Activated CD4-positive, alpha-beta T cell treated with anti-CD3 and anti-CD28 coated beads, Interleukin-2, amount 50 U/mL, for 16 hours (primary cell): ENCODE measurements around the gene SAA2.
"Not testable (repeated sequence)": the region's sequence is repeated elsewhere in the genome, so short reads cannot be mapped to it uniquely, and the experiment has no call there.

Source experiments
- DNase-seq: peaks from one replicate; pipeline ENCODE4 v3.0.0-alpha.2; 2020

The SAA2 gene

DNA sequence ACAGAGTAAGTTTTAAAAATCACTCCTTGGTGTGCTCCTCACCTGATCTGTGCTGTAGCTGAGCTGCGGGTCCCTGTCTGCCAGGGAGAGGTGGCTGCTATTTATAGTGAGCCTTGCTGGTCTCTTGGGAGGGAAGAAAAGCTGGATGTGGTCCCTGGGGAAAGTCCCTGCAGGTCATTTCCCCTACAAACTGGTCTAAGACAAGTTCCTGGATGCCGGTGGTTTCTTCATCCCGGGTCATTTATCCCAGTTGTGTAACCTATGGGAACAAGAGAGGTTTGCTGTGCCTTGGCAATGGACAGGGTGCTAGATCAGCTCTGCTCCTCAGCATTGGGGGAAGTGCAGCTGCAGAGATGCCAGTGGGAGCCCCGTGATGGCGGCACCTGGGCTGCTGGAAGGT, at the start of gene SAA2:
Gene SAA2, minus strand, starts transcription at position 108 of the 400 bp plus-strand sequence. CDS start 657 bp downstream, outside the sequence.
- DNase-seq, result no peak

DNA sequence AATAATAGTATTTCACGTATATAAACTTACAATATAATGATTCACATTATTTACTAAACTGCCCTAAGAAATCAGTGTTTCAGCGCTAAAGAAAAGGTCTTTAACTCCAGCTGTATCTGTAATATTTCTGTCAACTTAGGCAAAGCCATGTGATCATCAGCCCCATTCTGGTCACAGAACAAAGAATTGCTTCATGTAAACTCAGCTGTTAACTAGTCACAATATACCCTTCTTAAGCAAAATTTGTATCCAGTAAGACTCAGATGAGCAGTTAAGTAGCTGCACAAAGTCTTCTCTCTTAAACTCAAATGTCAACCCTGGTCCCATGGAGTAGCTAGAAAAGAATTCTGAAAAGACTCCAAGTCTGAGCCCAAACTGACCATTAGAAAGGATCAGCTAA, 46.8 kb upstream of the SAA2 start:
- no peak for DNase-seq

DNA sequence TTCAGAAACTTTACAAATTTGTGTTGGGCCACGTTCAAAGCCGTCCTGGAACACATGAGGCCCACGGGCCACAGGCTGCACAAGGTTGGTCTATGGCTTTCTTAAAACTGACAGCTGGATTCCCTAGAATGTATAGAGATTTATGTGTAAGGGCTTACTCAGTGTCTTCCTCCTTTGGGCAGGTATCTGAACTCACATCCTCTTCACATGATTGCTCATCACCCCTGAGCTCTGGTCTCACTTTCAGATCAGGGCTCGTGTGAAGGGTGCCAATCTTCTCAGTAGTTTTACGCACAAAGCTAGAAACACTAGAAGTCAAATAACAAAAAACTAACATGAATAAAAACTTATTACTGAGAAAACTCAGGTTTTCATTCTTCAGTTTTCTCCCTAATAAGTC, 46.4 kb upstream of the SAA2 start:
- DNase-seq, result peak; percentile 57

DNA sequence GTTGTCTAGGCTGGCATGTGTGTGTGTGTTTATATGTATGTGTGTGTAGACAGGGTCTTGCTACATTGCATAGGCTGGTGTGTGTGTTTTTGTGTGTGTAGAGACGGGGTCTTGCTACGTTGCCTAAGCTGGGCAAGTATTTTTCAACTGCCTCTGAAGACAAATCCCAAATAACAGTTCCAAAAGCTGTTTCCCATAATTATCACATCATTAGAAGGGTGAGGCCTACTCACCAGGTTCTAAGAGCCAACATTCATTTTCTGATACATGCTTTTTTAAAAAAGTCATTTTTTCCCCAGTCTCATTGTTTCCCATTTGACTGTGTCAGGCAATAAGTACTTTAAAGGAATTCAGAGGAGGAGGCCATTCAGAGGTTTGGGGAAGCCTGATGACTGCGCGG, 40.4 kb upstream of the SAA2 start:
- no peak for DNase-seq

DNA sequence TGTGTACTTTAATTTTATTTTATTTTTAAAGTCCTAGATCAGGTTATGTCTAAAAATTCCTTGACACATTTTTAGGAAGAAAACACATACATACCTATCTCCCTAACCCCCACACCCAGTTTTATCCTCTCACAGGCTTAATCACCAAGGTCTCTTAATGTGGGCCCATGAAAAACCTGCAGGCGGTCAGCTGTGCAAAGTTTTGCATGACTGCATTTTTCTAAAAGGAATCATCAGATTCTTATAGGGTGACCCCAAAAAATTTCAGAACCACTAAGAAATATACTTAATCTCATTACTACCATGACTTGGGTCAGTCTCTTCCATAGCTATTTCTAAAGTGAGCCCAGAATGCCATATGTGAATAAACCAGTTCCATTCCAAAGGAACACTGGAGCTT, 37.4 kb upstream of the SAA2 start:
- DNase-seq, result no peak

DNA sequence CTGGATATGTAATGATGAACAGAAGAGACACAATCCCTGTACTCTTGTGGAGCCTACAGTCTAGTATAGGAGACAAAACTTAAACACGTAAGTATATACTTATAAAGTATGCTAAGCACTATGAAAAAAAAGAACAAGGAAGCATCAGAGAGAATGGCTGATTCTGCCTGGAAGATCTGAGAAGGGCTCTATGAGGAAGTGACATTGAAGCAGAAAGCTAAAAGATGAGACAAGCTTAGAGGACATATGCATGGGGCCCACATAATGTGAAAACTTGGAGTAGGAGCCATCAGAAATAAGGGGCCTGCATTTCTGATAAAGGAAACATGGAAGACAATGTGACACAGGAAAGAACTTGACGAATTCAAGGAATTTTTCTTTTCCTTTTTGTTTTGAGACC, 34.2 kb upstream of the SAA2 start:
- DNase-seq, result no peak

DNA sequence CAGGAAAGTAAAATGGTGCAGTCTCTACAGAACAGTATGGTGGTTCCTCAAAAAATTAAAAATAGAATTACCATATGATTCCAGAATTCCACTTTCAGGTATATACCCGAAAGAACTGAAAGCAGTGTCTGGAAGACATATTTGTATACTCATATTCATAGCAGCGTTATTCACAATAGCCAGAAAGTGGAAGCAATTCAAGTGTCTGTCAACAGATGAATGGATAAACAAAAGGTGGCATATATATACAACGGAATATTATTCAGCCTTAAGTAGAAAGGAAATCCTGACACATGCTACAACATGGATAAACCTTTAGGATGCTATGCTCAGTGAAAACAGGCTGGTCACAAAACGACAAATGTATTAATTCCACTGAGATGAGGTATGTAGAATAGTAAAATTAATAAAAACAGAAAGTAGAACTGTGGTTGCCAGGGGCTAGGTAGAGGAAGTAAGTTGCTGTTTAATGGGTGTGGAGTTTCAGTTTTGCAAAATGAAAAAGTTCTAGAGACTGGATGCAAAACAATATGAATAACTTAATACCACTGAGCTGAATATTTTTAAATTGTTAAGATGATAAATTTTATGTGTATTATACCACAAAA, 32.1 kb upstream of the SAA2 start:
- peak; percentile 19 for DNase-seq

DNA sequence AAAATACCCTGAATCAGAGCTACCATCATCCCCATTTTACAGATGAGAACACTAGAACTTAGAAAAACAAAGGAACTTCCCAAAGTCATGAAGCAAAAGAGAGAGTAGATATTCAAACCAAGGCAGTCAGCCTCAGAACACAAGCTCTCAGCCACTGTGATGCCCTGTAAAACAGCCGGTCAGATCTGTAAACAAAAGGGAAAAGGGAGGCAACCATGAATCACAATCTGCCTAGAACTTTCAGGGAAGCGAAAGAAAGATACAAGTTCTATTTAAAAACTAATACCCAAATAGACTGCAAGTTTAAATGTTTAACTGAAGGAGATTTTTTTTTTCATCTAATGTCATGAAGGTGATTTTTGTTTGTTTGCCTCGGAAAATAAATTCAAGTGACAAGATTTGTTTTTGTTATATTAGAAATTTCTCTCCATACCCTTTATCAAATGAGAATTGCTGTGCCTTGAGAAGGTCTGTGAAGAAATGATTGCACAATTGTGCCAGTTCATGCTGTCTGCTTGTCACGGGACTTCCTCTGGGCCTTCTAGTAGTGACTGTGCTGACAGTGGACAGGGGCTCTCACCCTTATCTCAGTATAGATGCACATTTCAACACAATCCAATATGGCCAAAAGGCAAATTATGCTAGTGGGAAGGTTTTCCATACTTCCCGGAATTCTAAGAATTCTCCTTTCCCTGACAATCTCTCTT, 29.2 kb upstream of the SAA2 start:
- DNase-seq, result no peak

DNA sequence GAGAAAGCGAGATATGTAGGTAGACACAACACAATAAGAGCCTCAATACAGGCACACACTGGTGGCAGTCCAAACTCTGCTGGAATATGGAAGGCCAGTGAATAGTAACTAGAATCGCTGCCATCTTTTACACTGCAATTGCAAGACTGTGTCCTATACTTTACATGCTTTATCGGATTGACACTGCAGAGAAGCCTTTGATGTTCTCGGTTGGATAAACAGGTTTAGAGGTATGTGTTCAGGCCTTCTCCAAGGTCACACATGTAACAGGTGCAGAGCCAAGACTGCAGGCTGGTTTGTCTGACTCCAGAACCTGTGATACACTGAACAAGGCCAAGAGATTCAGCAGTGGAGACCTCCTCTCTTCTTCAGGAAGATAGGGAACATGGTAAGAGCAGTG, 22.7 kb upstream of the SAA2 start:
- no peak for DNase-seq

DNA sequence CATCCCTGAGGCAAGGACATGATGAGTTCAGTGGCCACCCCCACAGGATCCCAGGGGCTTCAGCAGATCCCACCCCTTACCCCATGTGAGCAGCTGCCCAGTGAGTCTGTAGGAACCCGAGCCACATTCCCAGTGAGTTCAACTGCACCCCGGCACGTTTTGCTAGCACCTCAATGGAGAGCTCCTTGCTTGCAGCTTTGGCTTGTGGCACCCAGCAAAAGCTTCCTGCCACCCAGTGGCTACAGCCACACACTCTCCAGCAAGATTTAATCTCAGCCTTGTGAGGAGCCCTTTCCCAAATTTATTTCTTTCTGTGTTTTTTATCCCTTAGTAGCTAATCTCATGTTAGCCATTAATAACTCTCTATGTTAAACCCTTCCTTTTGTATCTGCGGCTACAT, 21.6 kb upstream of the SAA2 start:
- no peak for DNase-seq

DNA sequence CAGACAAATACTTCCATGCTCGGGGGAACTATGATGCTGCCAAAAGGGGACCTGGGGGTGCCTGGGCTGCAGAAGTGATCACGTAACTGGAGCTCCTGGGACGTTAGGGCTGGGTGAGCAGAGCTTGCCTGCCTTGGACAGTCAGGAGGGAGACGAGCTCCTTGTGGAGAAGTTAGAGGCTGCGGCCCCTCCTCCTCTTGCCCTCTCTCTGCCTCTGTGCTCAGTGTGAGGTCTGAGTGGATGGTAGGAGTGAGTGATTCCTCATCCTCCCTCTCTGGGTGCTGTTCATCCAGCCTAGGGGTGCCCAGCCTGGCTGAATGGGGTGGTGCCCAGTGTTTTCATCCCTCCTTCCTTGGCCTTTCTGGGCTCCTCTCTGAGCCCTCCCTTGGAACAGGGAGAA, 20.8 kb upstream of the SAA2 start:
- DNase-seq, result not testable (repeated sequence)

DNA sequence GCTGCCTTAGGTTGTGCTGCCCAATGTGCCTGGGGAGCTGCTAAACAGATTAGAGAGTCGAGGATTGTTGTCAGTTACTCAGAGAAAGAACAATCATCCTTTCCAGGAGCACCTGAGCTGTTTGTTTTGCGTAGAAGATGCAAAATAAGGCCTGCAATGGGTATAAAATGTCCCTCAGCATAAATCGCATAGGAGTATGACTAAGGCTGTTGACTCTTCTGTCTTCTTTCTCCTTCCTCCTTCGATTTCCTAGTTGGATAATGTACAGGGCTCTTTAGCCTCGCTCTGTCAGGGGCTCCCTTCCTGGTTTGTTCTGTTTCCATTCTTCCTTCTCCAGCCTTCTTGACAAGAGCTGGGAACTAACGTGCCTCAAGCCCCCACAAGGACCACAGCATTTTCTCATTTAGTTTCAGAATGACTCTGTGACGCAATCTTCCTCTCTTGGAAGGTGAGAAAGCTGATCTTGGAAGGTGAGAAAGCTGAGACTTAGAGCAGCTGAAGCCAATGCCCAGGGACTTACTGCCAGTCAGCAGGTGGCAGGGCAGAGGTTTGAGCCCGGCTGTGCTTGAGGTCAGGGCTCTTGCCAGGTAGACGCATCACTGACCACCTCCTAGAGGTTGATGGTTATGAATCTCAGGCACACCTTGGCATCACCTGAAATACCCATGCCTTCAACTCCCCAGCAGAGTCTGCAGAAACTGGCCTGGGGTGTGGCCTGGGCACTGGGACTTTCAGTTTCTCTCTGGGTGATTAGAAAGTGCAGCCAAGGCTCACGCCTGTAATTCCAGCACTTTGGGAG, 19.1 kb upstream of the SAA2 start:
- not testable (repeated sequence) for DNase-seq

DNA sequence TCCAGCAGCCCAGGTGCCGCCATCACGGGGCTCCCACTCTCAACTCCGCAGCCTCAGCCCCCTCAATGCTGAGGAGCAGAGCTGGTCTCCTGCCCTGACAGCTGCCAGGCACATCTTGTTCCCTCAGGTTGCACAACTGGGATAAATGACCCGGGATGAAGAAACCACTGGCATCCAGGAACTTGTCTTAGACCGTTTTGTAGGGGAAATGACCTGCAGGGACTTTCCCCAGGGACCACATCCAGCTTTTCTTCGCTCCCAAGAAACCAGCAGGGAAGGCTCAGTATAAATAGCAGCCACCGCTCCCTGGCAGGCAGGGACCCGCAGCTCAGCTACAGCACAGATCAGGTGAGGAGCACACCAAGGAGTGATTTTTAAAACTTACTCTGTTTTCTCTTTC, 17.5 kb upstream of the SAA2 start, which contains the start of gene SAA1:
Gene SAA1, plus strand, starts transcription at position 316 of the 400 bp plus-strand sequence. CDS start 624 bp downstream, outside the sequence.
- DNase-seq, result no peak

DNA sequence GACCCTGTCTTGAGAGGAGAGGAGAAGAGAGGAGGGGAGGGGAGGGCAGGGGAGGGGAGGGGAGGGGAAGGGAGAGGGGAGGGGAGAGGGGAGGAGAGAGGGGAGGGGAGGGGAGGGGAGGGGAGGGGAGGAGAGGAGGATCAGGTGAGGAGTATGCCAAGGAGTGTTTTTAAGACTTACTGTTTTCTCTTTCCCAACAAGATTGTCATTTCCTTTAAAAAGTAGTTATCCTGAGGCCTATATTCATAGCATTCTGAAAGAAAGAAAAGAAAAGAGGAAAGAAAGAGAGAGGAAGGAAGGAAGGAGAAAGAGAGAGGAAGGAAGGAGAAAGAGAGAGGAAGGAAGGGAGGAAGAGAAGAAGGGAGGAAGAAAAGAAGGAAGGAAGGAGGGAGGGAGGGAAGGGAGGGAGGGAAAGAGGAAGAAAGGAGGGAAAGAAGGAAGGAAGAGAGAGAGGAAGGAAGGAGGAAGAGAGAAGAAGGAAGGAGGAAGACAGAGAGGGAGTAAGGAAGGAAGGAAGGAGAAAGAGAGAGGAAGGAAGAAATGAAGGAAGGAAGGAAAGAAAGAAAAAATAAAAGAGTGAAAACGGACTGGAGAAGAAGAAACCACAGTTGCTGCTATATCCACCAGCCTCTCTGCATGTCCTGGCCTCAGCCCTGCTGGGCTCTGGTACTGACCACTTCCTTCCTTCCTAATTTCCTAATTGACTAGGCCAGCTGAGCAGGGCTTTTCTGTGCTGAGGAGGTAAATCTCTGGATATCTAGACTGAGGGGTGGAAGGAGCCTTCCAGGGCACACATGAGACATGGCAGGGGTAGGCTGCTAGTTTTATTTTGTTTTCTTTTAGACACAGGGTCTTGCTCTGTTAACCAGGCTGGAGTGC, 16.4 kb upstream of the SAA2 start:
- DNase-seq, result no peak

DNA sequence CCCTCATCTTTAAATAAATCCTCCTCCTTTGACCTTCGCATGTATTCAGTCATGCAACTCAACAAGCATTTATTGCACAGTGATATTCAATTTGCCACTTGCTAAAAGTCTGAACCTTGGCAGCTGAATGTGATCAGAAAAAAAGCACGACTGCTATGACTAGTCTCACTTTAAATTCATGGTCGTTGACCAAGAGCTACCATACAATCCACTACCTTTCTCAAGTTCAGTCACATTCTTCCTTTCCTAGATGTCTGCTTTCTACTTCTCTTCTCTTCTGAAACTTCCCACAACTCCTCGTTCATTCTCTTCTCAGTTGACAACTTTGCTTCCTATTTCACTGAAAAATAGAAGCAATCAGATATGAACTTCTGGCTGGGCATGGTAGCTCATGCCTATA, 15.6 kb upstream of the SAA2 start:
- DNase-seq, result peak; percentile 24

DNA sequence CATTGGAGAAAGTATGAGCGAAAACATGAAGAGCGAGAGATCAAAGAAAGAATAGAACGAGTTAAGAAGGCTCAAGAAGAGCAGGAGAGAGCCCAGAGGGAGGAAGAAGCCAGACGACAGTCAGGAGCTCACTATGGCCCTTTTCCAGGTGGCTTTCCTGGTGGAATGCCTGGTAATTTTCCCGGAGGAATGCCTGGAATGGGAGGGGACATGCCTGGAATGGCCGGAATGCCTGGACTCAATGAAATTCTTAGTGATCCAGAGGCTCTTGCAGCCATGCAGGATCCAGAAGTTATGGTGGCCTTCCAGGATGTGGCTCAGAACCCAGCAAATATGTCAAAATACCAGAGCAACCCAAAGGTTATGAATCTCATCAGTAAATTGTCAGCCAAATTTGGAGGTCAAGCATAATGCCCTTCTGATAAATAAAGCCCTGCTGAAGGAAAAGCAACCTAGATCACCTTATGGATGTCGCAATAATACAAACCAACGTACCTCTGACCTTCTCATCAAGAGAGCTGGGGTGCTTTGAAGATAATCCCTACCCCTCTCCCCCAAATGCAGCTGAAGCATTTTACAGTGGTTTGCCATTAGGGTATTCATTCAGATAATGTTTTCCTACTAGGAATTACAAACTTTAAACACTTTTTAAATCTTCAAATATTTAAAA, 14.3 kb upstream of the SAA2 start:
- not testable (repeated sequence) for DNase-seq

DNA sequence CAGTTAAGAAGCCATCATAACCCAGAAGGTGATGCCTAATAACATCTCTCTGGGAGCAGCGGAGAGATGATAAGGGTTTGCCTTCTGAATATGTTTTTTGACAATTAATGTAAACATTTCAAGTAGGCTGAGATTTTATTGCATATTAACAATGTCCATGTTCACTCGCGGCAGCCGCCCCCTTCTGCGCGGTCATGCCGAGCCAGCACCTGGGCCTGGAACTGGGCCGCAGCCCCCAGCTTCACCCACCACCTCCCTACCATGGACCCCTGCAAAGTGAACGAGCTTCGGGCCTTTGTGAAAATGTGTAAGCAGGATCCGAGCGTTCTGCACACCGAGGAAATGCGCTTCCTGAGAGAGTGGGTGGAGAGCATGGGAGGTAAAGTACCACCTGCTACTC, 13.3 kb upstream of the SAA2 start:
- DNase-seq, result no peak

DNA sequence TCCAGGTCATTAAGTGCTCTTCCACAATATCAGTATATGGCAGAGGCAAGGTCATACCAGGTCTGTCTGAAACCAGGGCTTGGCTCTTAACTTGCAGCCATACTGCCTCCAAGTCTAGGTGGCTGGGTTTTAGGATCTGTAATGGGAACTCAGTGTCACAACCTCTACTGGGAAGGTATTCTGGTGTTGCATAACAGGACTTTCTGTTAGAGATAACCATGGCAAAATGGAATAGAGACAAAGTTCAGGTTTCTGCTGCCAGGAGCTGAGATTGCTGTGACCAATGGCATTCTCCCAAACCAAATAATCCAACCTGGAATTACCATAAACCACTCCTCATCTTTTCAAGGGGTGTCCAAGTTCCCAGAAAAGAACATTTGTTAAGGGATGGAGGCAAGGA, 10.8 kb upstream of the SAA2 start:
- no peak for DNase-seq

DNA sequence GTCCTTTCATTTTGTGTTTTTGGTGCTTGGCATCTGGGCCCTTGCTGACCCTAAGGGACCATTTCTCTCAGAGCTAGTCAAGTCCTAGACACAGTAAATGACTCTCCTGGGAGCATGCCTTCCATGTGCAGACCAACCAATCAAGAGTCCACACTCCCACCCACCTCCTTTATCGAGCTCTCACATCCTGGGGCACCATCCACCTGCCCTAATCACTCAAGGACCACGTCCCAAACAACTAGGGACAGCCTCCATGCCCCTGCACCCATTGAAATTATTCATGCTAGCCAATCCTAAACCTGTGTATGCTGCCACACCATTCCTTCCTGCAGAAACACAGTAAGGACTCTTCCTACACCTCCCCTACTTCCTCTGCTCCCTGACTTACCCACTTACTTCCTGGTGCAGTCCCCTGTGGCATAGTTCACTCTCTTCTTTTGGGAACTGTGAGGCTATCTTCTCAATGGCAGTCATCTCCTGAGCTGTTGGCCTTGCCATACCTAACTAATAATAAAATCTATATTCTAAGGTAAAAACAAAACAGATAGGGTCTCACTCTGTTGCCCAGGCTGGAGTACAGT, 6.4 kb upstream of the SAA2 start:
- DNase-seq, result no peak

DNA sequence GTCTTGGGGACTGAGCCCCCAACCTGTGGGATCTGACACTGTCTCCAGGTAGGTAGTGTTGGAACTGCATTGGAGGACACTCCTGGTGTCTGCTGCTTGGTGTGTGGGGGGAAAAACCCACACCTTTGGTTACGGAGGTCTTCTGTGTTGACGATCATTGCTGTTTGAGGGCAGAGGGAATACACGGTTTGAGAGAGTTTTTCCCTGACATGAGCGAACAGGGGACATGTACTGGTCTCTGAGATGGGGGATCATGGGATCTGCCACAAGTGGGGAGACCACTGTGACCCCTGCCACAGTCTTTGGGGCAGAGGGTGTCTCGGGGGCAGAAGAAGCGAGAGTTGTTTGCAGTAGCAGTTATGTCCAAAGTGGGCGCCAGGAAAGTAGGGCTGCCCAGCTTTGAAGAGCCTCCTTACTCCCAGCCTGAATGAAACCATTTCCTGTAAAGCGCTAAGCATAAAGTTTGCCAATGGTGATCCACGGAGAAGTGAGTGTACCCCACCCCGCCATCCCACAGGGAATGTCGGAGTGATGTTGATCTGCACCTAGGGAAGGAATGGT, 5.4 kb upstream of the SAA2 start:
- no peak for DNase-seq

DNA sequence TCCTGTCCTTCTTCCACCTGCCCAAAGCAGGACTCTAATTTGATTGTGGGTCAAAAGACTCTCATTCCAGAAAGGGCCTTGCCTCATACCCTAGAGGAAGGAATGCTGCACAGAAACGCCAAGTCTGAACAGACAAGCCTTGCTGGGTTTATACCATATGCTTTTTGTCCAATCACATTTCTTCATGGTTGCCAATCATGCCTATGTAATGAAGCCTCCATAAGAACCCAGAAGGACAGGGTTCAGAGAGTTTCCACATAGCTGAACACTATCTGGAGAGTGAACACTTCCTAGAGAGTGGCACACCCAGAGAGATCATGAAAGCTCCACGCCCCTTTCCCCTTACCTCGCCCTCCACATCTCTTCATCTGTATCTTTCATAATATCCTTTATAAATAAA, 4.8 kb upstream of the SAA2 start:
- DNase-seq, result no peak

DNA sequence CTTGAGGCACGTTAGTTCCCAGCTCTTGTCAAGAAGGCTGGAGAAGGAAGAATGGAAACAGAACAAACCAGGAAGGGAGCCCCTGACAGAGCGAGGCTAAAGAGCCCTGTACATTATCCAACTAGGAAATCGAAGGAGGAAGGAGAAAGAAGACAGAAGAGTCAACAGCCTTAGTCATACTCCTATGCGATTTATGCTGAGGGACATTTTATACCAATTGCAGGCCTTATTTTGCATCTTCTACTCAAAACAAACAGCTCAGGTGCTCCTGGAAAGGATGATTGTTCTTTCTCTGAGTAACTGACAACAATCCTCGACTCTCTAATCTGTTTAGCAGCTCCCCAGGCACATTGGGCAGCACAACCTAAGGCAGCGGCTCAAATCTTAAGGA, 1.3 kb downstream of the SAA2 start:
- DNase-seq, result not testable (repeated sequence)
